ENCODE results near the gene LY86.

Gene LY86

DNA sequence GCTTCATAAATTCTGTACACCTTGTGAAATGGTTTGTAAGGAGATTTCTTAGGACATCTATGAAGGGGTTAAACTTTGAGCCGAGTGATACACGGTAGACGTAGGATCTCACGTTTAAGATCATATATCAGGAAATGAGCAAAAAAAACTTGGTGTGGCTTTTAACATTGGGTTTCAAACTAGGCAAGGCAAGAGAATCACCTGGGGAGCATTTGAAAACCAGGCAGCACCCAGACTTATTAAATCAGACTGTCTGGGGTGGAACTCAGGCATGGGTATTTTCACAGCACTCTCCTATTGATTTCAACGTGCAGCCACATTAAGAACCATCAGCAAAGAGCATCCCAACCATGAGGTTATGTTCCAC, 26.4 kb downstream of the LY86 start:
- Histone ChIP-seq H3K36me3 (replicated peaks) (no peaks in the 10 kb centered on the region), H3K27me3 (replicated peaks) (no peaks in the 10 kb centered on the region), H3K4me3 (ENCODE audit: low read depth, low read length) (no peak overlapping the region), H3K27ac (no peak overlapping the region)
- in situ Hi-C loops (cut with HindIII; ENCODE audit: low pct_ligation_motif_present, low sequenced_read_pairs): no loop called here
- TF ChIP-seq, protein P1, sequence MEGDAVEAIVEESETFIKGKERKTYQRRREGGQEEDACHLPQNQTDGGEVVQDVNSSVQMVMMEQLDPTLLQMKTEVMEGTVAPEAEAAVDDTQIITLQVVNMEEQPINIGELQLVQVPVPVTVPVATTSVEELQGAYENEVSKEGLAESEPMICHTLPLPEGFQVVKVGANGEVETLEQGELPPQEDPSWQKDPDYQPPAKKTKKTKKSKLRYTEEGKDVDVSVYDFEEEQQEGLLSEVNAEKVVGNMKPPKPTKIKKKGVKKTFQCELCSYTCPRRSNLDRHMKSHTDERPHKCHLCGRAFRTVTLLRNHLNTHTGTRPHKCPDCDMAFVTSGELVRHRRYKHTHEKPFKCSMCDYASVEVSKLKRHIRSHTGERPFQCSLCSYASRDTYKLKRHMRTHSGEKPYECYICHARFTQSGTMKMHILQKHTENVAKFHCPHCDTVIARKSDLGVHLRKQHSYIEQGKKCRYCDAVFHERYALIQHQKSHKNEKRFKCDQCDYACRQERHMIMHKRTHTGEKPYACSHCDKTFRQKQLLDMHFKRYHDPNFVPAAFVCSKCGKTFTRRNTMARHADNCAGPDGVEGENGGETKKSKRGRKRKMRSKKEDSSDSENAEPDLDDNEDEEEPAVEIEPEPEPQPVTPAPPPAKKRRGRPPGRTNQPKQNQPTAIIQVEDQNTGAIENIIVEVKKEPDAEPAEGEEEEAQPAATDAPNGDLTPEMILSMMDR (IDR thresholded peaks at IDR 0.05; ENCODE audit: low read depth, low read length, missing control alignments): no peak
- no peak for DNase-seq

DNA sequence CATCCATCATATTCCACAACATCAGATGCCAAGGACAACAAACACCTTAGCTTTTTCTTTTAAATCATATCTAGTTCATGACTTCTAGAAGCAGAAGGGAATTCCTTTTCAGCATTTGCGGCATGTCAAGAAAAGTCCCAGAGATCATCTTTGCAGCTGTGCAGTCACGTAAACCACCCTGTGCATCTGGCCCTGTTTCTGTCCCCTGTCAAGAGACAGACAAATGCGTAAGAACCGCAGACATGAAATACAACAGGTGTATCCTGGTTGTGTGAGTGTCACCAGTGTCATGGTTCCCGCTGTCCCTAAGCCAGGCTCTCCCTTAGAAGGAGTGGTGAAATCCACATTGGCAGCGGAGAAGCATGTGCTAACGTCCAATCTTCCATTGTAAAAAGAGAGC, 28.1 kb downstream of the LY86 start:
- no peak for DNase-seq
- TF ChIP-seq, protein P1 (IDR thresholded peaks at IDR 0.05; ENCODE audit: low read depth, low read length, missing control alignments): no peak
- H3K27me3 ChIP-seq (replicated peaks): no peaks in the 10 kb centered on the region
- no peak overlapping the region for H3K4me3 ChIP-seq (ENCODE audit: low read depth, low read length)
- in situ Hi-C loops (cut with HindIII; ENCODE audit: low pct_ligation_motif_present, low sequenced_read_pairs): no loop called here
- no peak overlapping the region for H3K27ac ChIP-seq
- H3K36me3 ChIP-seq (replicated peaks): no peaks in the 10 kb centered on the region

DNA sequence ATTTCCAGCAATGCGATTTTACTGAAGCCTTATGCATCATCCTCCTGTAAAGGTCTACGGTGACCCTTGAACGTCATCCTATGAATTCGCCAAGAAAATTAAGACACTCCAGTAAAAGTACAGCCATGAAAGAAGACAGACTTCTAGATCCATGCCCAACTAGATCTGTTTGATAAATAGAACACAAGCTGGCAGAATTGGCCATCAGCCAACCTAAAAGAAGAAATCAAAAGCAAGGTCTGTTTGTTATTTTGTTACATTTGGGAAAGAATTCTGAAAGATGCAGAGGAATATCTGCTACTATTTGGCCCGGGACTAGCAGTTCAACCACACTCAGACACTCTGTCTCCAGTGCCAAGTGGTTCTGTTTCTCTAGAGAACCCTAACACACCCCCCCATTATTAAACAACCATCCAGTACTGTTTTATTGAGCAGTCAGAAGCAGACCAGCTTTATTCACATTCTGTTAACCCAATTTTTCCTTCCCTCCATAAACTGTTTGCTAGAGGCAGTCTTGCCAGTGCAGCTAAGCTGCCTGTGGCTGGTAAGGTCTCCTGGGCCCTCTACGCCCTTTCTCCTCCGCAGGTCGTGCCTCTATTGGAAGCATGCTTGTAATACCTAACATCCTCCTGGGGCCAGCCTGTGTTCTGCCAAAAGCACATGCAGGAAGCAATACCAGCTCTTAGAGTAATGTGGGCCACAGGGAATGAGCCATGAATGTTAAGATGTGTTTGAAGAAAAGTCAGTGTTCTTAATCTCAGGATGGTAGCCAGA, 30.7 kb downstream of the LY86 start:
- DNase-seq: no peak
- H3K27ac ChIP-seq: no peak overlapping the region
- H3K36me3 ChIP-seq (replicated peaks): no peaks in the 10 kb centered on the region
- H3K27me3 ChIP-seq (replicated peaks): no peaks in the 10 kb centered on the region
- no peak overlapping the region for H3K4me3 ChIP-seq (ENCODE audit: low read depth, low read length)
- in situ Hi-C loops (cut with HindIII; ENCODE audit: low pct_ligation_motif_present, low sequenced_read_pairs): no loop called here
- TF ChIP-seq, protein P1 (IDR thresholded peaks at IDR 0.05; ENCODE audit: low read depth, low read length, missing control alignments): no peak

DNA sequence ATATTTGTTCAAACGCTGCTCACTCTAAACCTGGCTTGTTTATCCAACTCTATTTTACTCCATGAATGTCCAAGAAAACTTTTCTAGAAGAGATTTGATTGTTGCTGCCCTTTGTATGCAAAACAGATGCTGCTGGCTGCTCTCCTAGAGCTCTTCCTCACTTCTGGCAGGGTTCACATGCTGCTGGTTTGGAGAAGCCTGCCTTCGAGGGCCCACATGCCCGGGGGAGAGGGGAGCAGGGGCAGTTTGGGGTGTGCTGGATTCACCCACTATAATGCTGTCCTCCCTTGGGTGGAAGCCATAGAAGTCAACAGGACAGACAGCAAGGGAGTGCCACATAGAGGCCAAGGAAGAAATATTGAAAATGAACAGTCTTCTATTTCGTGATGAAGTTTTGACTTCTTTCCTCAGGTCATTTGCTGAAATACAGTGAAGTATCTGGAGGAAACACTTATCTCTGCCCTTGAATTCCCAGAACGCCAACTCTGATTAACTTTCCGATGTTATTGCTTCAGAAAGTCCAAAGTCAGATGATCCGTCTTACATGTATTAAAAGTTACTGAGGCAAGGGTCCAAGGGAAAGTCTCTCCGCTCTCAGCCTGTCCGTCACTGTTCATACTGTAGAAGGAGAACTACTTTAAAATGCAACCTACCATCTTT, 32.4 kb downstream of the LY86 start:
- Histone ChIP-seq H3K27ac (no peak overlapping the region), H3K4me3 (ENCODE audit: low read depth, low read length) (no peak overlapping the region), H3K27me3 (replicated peaks) (no peaks in the 10 kb centered on the region), H3K36me3 (replicated peaks) (no peaks in the 10 kb centered on the region)
- no peak for DNase-seq
- in situ Hi-C loops (cut with HindIII; ENCODE audit: low pct_ligation_motif_present, low sequenced_read_pairs): no loop called here
- TF ChIP-seq, protein P1 (IDR thresholded peaks at IDR 0.05; ENCODE audit: low read depth, low read length, missing control alignments): no peak

DNA sequence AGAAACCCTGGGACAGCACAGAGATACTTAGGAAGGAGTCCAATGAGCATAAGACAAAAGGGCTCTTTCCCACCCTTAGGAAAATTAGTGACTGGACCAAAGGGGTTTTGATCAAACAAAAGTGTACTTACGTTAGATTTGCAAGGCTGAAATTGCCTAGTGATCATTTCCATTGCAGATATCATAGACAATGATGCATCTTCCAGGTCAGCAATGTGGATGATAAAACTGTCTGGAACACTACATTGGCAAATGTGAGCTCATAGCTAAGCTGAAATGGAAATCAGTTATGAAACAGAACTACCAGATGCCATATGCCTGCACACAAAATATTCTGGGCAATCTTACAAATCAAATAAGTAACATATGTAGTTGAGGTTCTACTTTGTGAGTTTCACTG, 34.0 kb downstream of the LY86 start:
- Histone ChIP-seq H3K27ac (no peak overlapping the region), H3K36me3 (replicated peaks) (no peaks in the 10 kb centered on the region), H3K4me3 (ENCODE audit: low read depth, low read length) (no peak overlapping the region), H3K27me3 (replicated peaks) (no peaks in the 10 kb centered on the region)
- in situ Hi-C loops (cut with HindIII; ENCODE audit: low pct_ligation_motif_present, low sequenced_read_pairs): no loop called here
- TF ChIP-seq, protein P1 (IDR thresholded peaks at IDR 0.05; ENCODE audit: low read depth, low read length, missing control alignments): no peak
- no peak for DNase-seq

Data from brain microvascular endothelial cell (primary cell).